Mesendoderm (in vitro differentiated cells): ENCODE measurements around the gene MTMR2.

Experiments
- DNase-seq: peaks from one replicate; pipeline ENCODE4 v3.0.0; 2013
- H2AK5ac ChIP-seq: 2 replicates; pipeline ENCODE4 v1.6.1; 2013; ENCODE audit warnings: low read length, inconsistent platforms
- H2BK120ac ChIP-seq: 2 replicates; pipeline ENCODE4 v1.6.1; 2013; ENCODE audit warnings: low read depth, mild to moderate bottlenecking, low read length, moderate library complexity, mixed read lengths
- H2BK15ac ChIP-seq: replicated peaks from 2 replicates; pipeline ENCODE4 v1.6.1; 2013; ENCODE audit warnings: low read depth, mild to moderate bottlenecking, moderate library complexity
- H2BK5ac ChIP-seq: 2 replicates; pipeline ENCODE4 v1.6.1; 2013; ENCODE audit warnings: low read length, inconsistent platforms
- H3K18ac ChIP-seq: 2 replicates; pipeline ENCODE4 v1.6.1; 2013; ENCODE audit warnings: mild to moderate bottlenecking, low read length, mixed read lengths
- H3K23ac ChIP-seq: one replicate; pipeline ENCODE4 v1.6.1; 2013; ENCODE audit warnings: low read length
- H3K27ac ChIP-seq: 2 replicates; pipeline ENCODE4 v1.5.1; 2013; ENCODE audit warnings: low read depth, mild to moderate bottlenecking, inconsistent platforms, low read length, moderate library complexity
- H3K27me3 ChIP-seq: 2 replicates; pipeline ENCODE4 v1.6.1; 2013; ENCODE audit warnings: low read length, control low read depth, mild to moderate bottlenecking, inconsistent platforms; ENCODE audit not compliant: insufficient read depth, poor library complexity
- H3K36me3 ChIP-seq: 2 replicates; pipeline ENCODE4 v1.6.1; 2013; ENCODE audit warnings: low read length, inconsistent platforms; ENCODE audit not compliant: control insufficient read depth, insufficient read depth
- H3K4ac ChIP-seq: one replicate; pipeline ENCODE4 v1.6.1; 2013; ENCODE audit warnings: low read depth, mild to moderate bottlenecking, low read length, moderate library complexity
- H3K4me1 ChIP-seq: 2 replicates; pipeline ENCODE4 v1.6.1; 2013; ENCODE audit warnings: low read depth, low read length, inconsistent platforms; ENCODE audit not compliant: control insufficient read depth
- H3K4me2 ChIP-seq: 2 replicates; pipeline ENCODE4 v1.6.1; 2013; ENCODE audit warnings: low read length
- H3K4me3 ChIP-seq: 2 replicates; pipeline ENCODE4 v1.5.1; 2013; ENCODE audit warnings: mild to moderate bottlenecking, low read length
- H3K56ac ChIP-seq: one replicate; pipeline ENCODE4 v1.6.1; 2013; ENCODE audit warnings: low read length
- H3K79me1 ChIP-seq: 2 replicates; pipeline ENCODE4 v1.6.1; 2013; ENCODE audit warnings: low read length, inconsistent platforms
- H3K79me2 ChIP-seq: 2 replicates; pipeline ENCODE4 v1.6.1; 2013; ENCODE audit warnings: mild to moderate bottlenecking, low read length; ENCODE audit not compliant: control insufficient read depth, insufficient read depth
- H3K9ac ChIP-seq: 2 replicates; pipeline ENCODE4 v1.6.1; 2013; ENCODE audit warnings: low read length, inconsistent platforms
- H4K5ac ChIP-seq: one replicate; pipeline ENCODE4 v1.6.1; 2013; ENCODE audit warnings: low read length
- H4K8ac ChIP-seq: one replicate; pipeline ENCODE4 v1.6.1; 2013; ENCODE audit warnings: low read depth, mild to moderate bottlenecking, control low read depth, low read length, moderate library complexity
- WGBS: extraction: QIAGEN DNeasy Blood & Tissue Kit; methylation state at CpG from one replicate; pipeline ENCODE4 v1.1.7; 2013; ENCODE audit warnings: low lambda C conversion rate, missing lambda C conversion rate; ENCODE audit not compliant: insufficient coverage; ENCODE audit errors: extremely low coverage; 5-methylcytosine and 5-hydroxymethylcytosine counted together

Gene MTMR2

DNA sequence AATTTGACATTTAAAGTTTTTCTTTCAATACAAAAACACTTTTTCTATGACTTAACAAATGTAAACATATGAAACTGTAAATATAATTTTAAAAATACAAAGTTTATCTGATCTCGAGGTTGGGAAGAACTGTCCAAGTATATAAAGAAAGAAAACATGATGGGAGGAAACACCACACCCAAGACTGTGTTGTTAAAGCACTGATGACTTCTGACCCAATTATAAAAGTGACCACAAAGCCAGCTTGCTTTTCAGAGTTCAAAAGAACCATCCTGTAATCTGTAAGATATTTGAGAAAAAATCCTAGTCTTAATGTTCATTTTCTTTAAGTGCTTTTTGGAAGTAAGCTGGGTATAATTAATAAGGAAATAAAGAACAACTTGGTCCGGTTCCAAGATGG, 118.0 kb downstream of the MTMR2 start:
- DNase-seq, result no peak
- H4K8ac ChIP-seq, result no peak overlapping the region
- H3K4me2 ChIP-seq, result no peak overlapping the region
- H3K79me1 ChIP-seq, result no peaks in the 10 kb centered on the region
- H2BK120ac ChIP-seq, result no peak overlapping the region
- H4K5ac ChIP-seq, result no peak overlapping the region
- H3K9ac ChIP-seq, result no peak overlapping the region
- no peak overlapping the region for H2BK15ac ChIP-seq
- H3K4ac ChIP-seq, result no peak overlapping the region
- no peak overlapping the region for H2BK5ac ChIP-seq
- H3K56ac ChIP-seq, result no peak overlapping the region
- H3K27me3 ChIP-seq, result no peaks in the 10 kb centered on the region
- H3K4me1 ChIP-seq, result no peaks in the 10 kb centered on the region
- H3K18ac ChIP-seq, result no peak overlapping the region
- no peak overlapping the region for H2AK5ac ChIP-seq
- no peaks in the 10 kb centered on the region for H3K36me3 ChIP-seq
- no peak overlapping the region for H3K23ac ChIP-seq
- H3K4me3 ChIP-seq, result no peak overlapping the region
- no peak overlapping the region for H3K27ac ChIP-seq
- WGBS, result no CpG with 5 or more reads among the region's 2 CpGs
- H3K79me2 ChIP-seq, result no peaks in the 10 kb centered on the region

DNA sequence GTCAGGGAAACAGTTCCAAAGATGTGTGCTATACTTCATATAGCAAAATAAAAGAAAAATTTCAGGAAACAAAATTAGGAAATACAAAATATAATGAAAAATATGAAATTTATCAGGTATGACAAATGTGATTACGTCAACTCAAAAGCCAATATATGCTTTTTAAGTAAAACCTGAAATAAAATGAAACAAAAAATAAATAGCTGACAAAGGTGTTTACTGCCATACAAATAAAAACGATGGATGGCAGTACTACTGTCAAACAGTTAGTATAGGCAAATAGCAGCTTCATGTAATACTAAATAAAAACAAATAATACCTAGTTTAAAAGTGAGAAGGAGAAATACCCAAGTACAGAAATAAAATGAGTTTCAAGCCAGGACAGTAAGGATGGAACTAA, 119.9 kb downstream of the MTMR2 start:
- no peaks in the 10 kb centered on the region for H3K27me3 ChIP-seq
- H2BK5ac ChIP-seq, result no peak overlapping the region
- H3K4ac ChIP-seq, result no peak overlapping the region
- DNase-seq, result no peak
- no peak overlapping the region for H4K5ac ChIP-seq
- H2BK120ac ChIP-seq, result no peak overlapping the region
- H3K4me1 ChIP-seq, result no peaks in the 10 kb centered on the region
- no peak overlapping the region for H3K27ac ChIP-seq
- no peak overlapping the region for H3K23ac ChIP-seq
- H3K4me3 ChIP-seq, result no peak overlapping the region
- H3K4me2 ChIP-seq, result no peak overlapping the region
- no peak overlapping the region for H2AK5ac ChIP-seq
- H3K36me3 ChIP-seq, result no peaks in the 10 kb centered on the region
- no peak overlapping the region for H3K56ac ChIP-seq
- H3K79me2 ChIP-seq, result no peaks in the 10 kb centered on the region
- H4K8ac ChIP-seq, result no peak overlapping the region
- H3K79me1 ChIP-seq, result no peaks in the 10 kb centered on the region
- no peak overlapping the region for H3K18ac ChIP-seq
- no CpG with 5 or more reads among the region's 2 CpGs for WGBS
- H3K9ac ChIP-seq, result no peak overlapping the region
- H2BK15ac ChIP-seq, result no peak overlapping the region

DNA sequence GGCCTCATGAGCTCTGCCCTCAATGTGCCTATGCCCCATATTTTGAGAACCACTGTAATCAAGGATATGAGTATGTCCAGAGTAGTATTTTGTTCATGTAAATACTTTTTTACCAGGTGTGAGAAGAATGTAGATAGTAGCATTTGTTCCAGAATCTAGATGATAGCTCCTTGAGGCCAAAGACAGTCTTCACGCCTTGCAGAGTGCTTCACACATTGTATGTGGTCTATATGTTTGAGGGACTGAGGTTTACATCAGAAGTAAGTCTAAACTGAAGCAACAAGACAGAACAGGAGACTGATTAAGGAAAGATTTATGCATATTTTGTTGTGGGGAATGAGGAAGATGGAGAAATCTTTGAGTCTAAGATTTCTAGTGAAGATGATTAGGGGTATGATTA, 121.1 kb downstream of the MTMR2 start:
- H3K18ac ChIP-seq, result no peak overlapping the region
- H3K4ac ChIP-seq, result no peak overlapping the region
- no peaks in the 10 kb centered on the region for H3K4me1 ChIP-seq
- H3K27ac ChIP-seq, result no peak overlapping the region
- no peak overlapping the region for H3K23ac ChIP-seq
- no peak overlapping the region for H2BK5ac ChIP-seq
- WGBS, result no CpG with 5 or more reads among the region's 1 CpG
- no peak overlapping the region for H2BK15ac ChIP-seq
- no peak overlapping the region for H2BK120ac ChIP-seq
- H4K5ac ChIP-seq, result no peak overlapping the region
- H3K56ac ChIP-seq, result no peak overlapping the region
- no peaks in the 10 kb centered on the region for H3K36me3 ChIP-seq
- H4K8ac ChIP-seq, result no peak overlapping the region
- H3K27me3 ChIP-seq, result no peaks in the 10 kb centered on the region
- H3K9ac ChIP-seq, result no peak overlapping the region
- H3K79me1 ChIP-seq, result no peaks in the 10 kb centered on the region
- H3K79me2 ChIP-seq, result no peaks in the 10 kb centered on the region
- no peak overlapping the region for H3K4me2 ChIP-seq
- no peak overlapping the region for H2AK5ac ChIP-seq
- no peak for DNase-seq
- H3K4me3 ChIP-seq, result no peak overlapping the region

- Histone ChIP-seq H4K5ac (no peak overlapping the region), H3K4me3 (no peak overlapping the region), H2BK120ac (no peak overlapping the region), H3K27me3 (no peaks in the 10 kb centered on the region), H3K9ac (no peak overlapping the region), H3K27ac (no peak overlapping the region), H3K56ac (no peak overlapping the region), H2BK5ac (no peak overlapping the region), H2BK15ac (no peak overlapping the region), H3K23ac (no peak overlapping the region), H3K4me1 (no peaks in the 10 kb centered on the region), H2AK5ac (no peak overlapping the region), H4K8ac (no peak overlapping the region), H3K4ac (no peak overlapping the region), H3K36me3 (no peaks in the 10 kb centered on the region), H3K4me2 (no peak overlapping the region), H3K79me2 (peaks cover 5% of the 10 kb centered on the region), H3K18ac (no peak overlapping the region), H3K79me1 (peaks cover 3% of the 10 kb centered on the region)
- no peak for DNase-seq
- WGBS, result no CpG with 5 or more reads among the region's 12 CpGs
Measured at GRCh38 chr11:95800438-95800837, 123.5 kb downstream of the MTMR2 start.

GRCh38 chr11:95799546-95799945, 124.4 kb downstream of the MTMR2 start:
- Histone ChIP-seq H3K4ac (no peak overlapping the region), H2AK5ac (no peak overlapping the region), H4K5ac (no peak overlapping the region), H3K9ac (no peak overlapping the region), H2BK5ac (no peak overlapping the region), H3K79me2 (peaks cover 7% of the 10 kb centered on the region), H3K56ac (no peak overlapping the region), H3K27ac (no peak overlapping the region), H2BK15ac (no peak overlapping the region), H4K8ac (no peak overlapping the region), H2BK120ac (no peak overlapping the region), H3K4me3 (no peak overlapping the region), H3K79me1 (peaks cover 5% of the 10 kb centered on the region), H3K4me2 (no peak overlapping the region), H3K4me1 (no peaks in the 10 kb centered on the region), H3K27me3 (no peaks in the 10 kb centered on the region), H3K23ac (no peak overlapping the region), H3K36me3 (no peaks in the 10 kb centered on the region), H3K18ac (no peak overlapping the region)
- DNase-seq, result no peak
- no CpG with 5 or more reads among the region's 1 CpG for WGBS

DNA sequence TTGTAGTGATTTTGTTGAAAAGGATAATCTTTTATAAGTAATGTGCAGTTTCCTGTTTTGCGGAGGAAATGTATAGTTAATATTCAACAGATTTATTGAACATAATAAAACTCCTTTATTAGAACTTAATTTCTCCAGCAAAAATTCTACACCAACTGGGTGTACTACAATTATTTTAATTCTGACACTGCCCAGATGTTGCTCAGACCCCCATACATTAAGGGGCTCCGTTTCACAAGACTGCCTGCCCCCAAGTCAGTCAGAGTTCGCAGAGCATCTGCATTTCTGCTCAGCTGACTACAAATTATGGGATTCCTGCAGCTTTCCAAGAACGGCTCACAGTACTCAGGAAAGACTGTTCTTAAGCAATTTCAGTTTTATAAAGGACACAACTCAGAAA, 127.4 kb downstream of the MTMR2 start:
- Histone ChIP-seq H3K18ac (no peak overlapping the region), H2AK5ac (no peak overlapping the region), H4K5ac (no peak overlapping the region), H3K36me3 (no peaks in the 10 kb centered on the region), H3K56ac (no peak overlapping the region), H2BK15ac (no peak overlapping the region), H3K4me3 (no peak overlapping the region), H3K23ac (no peak overlapping the region), H3K27me3 (no peaks in the 10 kb centered on the region), H3K4me1 (peaks cover 2% of the 10 kb centered on the region), H3K4ac (peak overlapping the region; percentile 65), H2BK5ac (no peak overlapping the region), H3K79me1 (peaks cover 6% of the 10 kb centered on the region), H3K9ac (no peak overlapping the region), H3K79me2 (peaks cover 31% of the 10 kb centered on the region), H2BK120ac (no peak overlapping the region), H4K8ac (no peak overlapping the region), H3K27ac (no peak overlapping the region), H3K4me2 (no peak overlapping the region)
- no CpG with 5 or more reads among the region's 4 CpGs for WGBS
- no peak for DNase-seq
